Inflammatory macrophage treated with lipopolysaccharide for 1 hour (primary cell): Measurements from ENCODE around the gene GMDS.

Source experiments
- DNase-seq, 2 donors: peaks; one replicate each; pipeline ENCODE4 v3.0.0-alpha.2; 2020 to 2022

Gene GMDS

DNA sequence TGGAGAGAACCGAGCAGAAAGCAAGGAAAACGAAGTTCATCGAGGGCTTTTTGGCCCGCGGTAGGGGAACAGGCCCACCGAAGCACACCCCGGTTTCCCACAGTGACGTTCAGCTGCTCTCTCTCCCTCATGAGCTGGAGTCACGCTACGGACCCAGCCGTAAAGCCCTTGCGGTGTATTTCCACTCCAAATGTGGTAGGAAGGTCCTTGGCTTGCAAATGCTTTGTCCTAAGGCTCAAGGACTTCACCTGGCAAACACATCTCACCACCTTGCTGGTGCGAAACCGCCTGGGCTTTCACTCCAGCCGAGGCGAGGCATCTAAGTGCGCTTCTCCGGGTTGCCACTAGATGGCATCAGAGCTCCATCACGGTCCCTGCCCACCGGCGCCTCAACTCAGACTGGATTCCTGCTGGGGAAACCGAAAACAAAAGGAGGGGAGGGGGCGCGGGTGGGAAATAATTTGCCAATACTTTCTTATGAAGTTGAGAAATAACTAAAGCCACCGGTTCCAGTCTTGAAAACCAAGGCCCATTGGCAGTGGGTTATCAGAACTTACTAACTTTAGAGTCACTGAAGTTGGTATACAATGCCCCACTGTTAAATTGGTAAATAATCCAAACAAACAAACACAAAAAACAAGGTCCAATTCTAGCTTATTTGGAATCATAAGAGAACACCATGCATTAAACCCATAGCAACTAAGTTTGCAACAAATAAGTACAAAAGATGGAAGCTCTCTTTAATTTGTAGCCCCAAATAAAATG, 649.1 kb downstream of the GMDS start:
- peak in 1 of 2 donors; percentile 74 for DNase-seq

DNA sequence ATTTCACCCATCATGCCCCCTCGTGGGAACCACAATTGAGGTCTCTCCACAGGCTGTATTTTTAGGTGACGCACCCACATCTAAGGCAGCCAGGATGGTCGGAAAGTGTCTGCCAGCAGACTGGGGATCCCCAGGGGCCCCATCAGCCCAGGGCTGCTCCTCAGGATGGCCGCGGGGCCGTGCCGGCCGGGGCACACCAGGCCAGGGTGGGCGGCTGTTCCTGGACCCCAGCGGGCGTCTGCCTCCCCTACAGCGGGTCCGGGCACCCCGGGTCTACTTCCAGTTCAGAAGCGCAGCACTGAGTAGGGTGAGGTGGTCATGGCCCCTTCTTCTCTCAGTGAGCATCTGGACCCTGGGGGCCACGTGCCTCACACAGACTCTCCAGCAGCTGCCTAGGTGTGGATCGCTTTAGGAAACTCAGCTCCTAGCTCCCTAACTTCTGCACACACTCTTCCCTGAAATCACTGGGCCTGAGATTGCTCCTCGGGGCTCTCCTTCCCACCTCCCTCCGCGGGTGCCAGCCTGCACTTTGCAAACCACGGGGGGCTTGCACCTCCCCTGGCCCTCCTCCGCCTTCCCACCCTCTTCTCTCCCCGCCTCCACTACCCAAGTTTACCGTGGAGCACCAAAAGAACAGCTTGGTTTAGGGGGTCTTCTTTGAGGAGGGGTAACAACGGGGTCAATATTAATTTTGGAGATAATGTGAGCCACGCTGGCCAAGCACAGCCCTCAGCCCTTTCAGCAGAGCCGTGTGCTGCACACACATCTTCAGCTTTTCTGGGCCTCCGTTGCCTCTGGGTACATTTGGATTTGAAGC, 649.9 kb downstream of the GMDS start:
- no peak for DNase-seq

DNA sequence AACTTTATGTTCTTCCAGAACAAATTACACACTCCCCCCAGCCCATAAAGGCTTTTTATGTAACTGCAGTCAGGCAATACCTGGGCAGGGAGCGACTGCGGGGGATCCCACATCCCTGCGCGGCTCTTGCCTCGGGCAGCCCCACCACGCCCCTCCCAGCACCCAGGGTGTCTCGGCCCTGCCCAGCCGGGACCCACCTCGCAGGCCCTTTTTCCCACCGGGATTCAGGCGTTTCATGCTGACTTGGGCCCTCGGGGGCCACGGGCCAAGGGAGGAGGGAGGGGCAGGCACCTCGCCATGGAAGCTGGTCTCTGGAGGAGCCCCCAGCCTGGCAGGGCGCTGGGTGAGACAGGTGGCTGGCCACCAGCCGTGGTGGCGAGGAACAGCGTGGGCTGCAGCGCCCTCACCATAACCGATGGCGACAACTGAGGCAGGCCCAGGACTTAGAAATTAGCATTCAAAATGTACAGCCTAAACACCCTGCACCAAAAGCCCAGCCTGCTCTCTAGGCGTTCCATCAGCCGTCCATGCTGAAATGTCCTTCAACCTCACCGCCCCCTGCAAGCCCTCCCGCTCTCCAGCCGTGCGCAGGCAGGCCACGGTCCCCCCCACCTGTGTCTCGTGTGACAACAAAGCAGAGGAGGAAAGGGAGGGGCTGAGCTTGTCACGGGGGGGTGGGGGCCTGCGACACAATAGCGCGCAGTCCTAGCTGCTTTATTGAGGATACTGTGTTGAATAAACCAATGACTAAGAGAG, 650.8 kb downstream of the GMDS start:
- DNase-seq = no peak

DNA sequence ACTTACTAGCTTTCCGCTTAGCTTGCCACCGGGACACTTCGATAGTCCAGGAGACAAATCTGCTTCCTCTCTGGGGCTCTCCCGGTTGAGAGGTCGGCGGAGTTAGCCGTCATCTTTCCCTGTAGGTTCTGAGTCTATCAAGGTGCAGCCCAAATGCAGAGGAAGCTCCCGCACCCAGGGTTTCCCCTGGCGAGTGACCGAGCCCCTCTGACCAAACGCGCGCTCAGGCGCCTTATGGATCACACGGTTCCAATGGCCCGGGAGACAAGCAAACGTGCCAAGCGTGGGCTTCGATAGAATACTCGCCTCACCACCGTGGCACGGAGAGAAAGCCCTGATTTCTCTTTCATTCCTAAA, 651.5 kb downstream of the GMDS start:
- no peak for DNase-seq

DNA sequence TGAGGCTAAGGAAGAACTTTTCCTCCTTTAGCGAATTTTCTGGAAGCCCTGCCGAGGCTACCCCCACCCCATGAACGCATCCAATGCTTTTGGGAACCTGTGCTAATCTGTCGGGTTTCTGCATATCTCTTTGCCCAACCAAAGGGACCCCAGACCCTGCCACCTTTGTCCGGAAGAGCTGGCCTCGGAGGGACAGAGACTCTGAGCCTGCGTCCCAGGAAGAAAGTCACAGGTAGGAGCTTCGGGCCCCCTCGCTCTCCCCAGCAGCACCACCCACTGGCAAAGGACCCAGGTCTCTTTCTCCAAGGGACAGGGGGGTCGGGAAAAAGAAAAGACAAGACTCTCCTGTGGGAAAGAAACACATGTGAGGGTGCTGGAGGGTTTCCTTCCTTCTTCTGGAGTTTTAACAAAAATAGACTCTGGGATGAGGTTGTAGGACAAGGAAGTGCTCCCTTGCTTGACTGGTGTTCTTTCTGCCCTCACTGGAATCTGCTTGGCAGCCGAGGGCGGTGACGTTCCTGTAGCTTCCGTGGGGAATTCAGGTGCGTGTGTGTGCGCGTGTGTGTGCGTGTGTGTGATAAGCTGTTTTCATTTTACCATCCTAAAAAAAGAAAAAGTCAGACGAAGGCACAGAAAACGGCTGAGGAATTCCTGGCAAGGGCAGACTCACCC, 652.0 kb downstream of the GMDS start:
- no peak for DNase-seq

DNA sequence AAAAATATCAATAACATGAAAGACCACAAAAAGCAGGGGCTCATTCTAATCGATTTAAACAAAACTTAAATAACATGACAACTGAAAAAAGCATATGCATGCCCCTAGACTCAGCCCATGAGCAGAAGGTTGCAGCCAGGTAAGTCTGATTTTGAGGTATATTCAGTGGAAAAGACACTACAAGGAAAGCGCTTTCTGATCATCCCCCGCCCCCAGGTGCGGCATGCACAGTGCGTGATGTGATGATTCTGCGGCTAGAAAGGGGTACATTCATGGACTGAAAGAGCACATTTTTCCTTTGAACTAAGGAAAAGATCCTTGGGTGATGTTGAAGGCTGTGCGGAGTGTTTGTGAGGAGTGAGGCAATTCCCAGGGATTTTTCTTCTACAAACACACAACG, 652.6 kb downstream of the GMDS start:
- DNase-seq = no peak

DNA sequence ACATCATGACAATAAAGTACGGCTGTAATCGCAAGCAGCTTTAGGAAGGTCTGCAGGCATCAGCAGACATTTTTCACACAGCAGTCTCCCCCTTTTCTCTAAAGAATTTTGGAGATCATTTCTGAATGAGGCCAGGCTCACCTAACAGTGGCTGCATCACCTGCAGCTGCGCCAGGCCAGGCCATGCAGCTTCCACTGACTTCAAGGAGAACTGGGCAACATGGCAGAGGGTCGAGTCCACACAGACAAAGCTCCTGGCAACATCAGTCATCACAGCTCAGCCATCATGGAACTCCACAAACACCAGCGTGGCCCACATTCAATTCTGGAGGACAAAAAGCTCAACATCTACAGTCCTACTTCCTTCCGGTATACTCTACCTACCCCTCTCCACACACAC, 653.5 kb downstream of the GMDS start:
- DNase-seq = no peak

DNA sequence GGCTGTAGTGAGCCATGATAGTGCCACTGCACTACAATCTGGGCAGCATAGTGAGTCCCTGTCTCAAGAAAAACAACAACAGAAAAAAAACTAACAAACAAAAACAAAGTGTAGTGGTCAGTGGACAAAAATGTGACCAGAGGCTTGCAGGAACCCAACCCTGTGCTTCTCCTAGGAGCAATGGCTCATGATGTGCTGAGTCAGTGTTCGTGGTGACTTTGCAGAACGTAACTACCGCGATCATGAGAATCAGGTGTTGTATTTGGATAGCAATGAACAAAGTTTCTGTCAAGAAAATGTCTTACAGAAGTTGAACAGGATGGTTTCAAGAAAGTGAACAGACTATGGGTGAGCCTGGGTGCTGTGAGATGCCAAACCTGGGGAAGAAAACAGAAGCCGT, 654.2 kb downstream of the GMDS start:
- DNase-seq = no peak

DNA sequence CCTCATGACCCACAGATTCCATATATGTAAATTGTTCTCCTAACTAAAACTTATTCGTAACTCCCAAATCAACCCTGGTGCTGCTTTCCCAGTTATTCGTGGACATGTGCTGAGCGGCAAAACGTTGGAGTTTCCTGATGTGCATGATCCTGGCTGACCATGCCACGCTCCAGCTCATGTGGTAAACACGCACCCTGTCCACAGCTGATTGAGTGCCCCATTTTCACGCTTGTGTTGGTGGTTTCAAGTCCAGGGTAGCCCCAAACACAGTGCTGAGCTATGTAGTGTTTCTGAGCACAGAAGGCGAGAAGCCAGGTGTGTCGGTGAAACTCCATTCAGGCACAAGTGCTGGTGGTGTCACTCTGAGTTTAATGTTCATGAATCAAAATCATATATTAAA, 654.8 kb downstream of the GMDS start:
- DNase-seq = no peak

DNA sequence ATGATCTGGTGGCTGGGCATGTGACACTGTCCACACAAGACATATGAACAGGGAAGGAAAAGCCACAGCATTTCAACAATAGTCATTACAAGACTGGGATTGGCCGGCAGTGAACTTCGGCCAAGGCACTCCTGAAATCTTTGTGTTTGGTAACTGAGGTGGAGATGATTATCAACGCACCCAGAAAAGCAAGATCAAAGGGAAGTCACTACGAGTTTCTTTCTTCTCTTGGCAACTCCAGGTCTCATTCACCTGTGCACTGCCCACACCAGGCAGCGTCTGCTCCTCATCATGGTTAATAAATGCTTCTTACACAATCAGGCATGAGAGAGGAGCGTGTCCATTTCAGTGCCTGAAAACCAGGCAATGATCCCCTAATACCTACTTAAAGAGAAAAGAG, 656.2 kb downstream of the GMDS start:
- DNase-seq = no peak

DNA sequence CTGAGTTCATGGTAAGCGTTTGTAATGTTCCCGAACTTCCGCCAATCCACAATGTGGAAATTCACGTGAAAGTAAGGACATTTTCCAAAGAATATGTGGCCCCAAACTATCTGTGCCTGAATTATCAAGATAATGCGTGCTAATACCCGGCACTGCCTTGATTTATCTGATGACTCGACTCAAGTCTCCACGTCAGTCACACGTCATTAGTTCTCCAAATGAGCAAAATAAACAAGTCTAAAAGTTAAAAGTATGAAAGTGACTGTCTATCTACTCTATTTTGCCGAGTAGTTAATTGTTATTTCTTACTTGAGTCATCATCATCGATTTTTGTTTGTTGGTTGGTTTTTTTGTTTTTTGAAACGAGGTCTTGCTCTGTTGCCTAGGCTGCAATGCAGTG, 657.4 kb downstream of the GMDS start:
- no peak for DNase-seq

DNA sequence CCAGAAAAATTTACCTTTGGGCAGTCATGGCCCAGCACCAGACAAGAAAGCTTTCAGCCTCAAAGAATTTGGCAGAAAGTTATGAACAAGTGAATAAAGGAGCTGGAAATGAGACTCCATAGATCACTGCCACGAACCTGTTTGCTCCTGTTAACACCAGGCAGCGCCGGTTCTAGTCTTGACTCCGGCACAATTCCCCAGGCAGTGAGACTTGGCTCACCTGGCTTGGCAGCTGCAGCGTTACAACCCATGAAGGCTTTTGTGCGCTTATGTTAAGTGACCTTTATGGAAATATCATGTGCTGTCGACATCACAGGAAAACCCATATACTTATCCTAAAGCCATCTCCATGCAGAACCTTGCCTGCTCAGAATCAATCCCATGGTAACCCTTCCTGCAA, 657.9 kb downstream of the GMDS start:
- DNase-seq = no peak

DNA sequence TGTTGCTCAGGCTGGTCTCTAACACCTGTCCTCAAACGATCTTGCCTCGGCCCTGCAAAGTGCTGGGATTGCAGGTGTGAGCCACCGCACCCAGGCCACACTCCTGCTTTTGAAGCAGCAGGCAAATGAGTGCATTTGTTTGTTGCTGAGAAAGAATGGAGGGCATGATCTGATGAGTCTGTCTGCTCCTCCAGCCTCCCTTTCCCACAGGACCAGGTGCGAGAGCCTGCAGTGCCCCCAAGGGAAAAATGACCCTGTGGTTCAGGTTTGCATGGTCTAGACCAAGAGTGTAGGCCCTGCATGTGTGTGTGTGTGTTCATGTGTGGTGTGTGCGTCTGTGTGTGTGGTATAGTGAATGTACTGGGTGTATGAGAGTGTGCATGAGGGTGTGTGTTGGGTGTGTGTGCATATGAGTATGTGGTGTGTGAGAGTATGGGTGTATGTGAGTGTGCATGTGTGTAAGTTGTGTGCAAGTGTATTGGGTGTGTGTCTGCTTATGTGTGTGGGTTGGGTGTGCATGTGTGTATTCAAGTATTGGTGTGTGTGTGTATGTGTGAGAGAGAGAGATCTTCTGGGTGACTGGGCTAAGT, 658.4 kb downstream of the GMDS start:
- DNase-seq = no peak

DNA sequence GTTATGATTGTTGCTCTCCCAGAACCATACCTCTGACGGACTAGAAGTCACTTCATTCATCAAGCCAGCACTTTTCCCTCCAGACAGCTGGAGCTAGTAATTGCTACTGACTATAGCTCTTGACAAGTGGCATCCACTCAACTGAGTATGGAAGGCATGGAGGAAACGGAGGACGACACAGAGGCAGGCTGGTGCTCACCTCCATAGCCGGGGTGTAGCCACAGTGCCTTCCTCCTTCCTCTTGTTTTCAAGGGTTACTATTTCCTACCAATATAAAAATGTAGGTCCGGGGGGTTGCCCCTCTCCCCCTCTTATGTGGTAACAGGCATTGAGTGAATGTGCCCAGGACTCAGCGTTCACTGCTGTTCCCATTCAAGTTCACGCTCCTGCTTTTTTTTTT, 659.1 kb downstream of the GMDS start:
- DNase-seq = no peak

DNA sequence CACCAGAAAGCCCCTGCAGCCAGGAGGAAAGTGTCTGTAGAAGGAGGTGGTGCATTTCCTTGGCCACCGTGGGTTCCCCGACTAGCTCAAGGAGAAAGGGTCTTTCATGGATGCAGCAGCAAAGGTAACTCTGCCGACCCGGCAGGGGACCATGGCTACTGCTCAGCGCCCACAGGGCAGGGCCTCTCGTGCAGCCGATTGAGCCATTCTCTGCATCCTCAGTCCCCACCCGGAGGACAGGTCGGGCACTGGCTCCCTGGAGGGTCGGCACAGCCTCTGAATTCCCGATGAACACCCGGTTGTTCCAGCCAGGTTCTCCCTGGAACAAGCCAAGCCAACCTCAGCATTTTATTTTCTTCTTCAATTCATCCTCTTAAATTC, 659.7 kb downstream of the GMDS start:
- no peak for DNase-seq

DNA sequence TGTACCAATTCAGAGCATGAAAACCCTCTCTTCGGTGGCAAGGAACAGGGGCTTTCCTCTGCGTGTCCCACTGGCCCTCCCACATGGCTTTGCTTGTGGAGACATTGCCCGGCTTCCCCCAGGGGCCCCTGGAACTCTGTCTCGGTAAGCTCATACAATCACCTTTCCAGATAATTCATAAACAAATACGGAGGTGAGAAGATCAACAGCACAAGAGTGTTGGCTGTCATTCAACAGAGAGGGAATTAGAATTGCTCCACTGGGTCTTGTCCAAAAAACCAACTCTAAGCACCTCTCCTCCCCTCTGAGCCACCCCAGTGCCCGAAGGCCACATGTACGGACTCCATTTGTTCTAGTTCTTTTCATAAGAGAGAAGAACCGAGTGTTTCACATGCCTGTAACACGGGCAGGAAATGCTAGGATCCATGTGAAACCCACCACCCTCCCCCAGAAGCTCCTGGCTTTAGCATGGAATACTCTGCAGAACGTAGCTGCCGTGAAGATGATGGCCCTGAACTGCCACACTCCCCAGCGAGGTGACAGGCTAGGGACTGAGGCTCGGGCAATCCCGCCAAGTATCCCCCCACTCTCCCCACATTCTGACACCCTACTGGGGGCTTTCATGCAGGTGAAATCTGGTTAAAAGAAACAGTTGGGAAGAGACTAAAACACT, 660.3 kb downstream of the GMDS start:
- DNase-seq = no peak

DNA sequence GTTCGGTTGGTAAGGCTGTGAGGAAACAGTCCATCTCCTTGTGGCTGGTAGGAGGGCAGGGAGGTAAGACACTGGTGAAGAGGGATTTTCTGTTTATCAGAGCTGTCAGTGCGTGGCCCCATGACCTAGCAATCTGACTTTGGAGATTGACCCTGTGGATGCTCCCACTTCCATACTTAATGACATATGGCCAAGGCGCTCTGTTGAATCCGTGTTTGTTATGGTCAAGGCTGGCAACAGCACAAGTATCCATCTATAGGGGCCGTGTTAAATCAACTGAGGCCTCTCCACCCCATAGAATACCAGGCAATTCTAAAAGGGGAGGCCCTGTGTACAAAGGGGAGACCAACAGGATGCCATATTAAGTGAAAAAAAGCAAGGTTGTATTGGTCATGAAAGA, 661.3 kb downstream of the GMDS start:
- no peak for DNase-seq

DNA sequence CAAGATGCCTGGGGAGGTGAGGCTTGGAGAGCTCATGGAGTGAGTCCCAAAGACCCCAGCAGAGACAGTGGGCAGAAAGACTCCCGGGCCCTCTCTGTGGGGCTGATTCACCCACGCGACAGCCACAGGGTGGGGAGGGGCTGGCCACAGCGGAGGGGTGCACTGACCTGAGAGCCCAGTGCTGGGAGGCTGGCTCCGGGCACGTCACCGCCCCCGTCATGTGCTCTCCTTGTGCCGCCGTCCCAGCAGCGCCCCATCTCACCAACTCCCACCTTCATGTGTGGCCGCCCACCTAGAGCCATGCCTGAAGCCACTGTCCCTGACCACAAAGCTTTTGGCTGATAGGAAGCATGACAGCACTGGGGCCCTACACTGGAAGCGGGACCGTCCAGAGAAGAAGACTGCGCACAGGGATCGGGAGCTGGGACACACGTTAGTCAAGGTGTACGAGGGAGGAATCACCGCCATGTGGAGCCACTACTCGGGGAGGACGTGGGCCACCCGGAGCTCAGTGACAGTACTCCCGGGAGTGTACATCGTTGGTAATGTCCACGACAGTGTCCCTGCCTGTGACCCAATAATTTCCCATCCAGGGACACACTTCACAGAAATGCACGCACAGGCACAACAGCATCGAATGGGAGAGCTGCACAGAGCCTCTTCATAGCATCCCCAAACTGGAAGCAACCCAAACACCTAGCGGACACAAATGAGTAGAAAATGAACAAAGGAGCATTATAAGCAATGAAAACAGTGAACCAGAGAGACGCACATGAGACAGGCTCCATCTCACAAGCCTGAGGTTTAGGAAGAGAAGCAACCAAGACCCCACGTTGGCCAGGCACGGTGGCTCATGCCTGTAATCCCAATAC, 664.0 kb downstream of the GMDS start:
- DNase-seq = no peak

DNA sequence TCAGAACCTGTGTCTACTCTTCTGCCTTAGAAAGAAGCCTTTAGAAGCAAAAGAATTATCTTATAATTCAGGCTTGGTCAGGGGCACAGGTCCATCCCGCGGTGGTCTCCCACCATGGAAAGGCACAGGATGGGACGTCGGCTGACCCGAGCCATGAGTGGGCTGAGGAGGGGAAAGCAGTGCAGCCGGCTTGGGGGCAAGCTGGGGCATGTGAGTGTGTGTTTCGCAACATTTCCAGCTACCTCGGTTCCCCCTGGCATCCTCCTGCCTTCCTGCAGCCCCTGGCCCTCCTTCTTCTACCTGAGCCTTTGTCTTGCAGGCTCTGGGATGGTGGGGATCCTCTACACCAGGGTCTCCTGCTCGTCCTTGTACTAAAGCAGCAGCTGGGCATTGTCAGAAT, 664.8 kb downstream of the GMDS start:
- DNase-seq = no peak

DNA sequence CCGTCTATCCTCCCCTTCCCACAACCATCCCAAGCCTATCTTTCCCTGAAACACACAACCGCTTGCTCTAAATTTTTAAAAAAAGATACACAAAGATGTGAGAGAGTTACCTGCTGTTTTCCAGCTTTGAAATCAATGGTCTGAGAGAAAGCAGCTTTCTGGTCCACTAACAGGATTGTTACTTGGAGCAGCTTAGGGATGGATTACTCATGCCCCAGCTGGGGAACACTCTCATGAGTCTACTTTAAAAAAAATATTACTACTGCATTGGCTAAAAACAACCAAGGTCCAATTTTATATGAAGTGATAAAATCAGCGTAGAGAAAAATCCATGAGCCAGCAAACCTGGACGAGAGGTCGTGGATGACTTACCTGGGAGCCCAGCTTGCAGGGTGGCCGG, 665.3 kb downstream of the GMDS start:
- DNase-seq = no peak

DNA sequence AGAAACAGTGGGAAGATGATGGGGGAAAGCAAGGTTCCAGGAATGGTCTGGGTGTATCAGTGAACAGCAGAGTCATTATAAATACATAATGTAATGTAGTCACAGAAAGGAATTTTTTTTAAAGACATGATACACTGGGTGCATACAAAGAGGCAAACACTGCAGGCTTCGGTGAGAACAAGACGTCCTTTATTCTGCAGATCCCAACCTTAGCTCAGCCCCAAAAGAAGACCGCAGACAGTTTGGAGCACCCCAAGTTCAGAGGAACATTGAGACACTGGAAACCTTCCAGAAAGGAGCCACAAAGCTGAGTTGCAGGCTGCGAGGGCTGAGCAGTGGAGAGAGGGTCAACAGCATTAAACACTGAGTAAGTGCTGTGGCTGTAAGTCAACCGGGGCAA, 666.3 kb downstream of the GMDS start:
- DNase-seq = no peak
